GM21528 (cell line): Measurements from ENCODE around the gene DHH.

Source experiments
- ATAC-seq: cut with Tn5 transposase; IDR thresholded peaks from one replicate; pipeline ENCODE4 v1.9.1; 2021; ENCODE audit warnings: mild to moderate bottlenecking, moderate library complexity; ENCODE audit not compliant: unreplicated experiment, low FRiP score

The DHH gene

GRCh38 chr12:49051777-49052438 lies 42.7 kb downstream of the DHH start:
- ATAC-seq, result no peak

GRCh38 chr12:49051373-49051764 lies 43.2 kb downstream of the DHH start:
- ATAC-seq, result no peak

GRCh38 chr12:49050507-49051372 lies 43.9 kb downstream of the DHH start:
- no peak for ATAC-seq

GRCh38 chr12:49049566-49050224 lies 44.9 kb downstream of the DHH start:
- no peak for ATAC-seq

GRCh38 chr12:49048953-49049352 lies 45.6 kb downstream of the DHH start:
- no peak for ATAC-seq

GRCh38 chr12:49046129-49046895 lies 48.3 kb downstream of the DHH start:
- no peak for ATAC-seq

GRCh38 chr12:49044660-49045059 lies 49.9 kb downstream of the DHH start:
- ATAC-seq, result no peak

- ATAC-seq, result no peak
These were observed 50.7 kb downstream of the DHH start for GRCh38 chr12:49043856-49044258.

- ATAC-seq, result no peak
These were observed 51.4 kb downstream of the DHH start for GRCh38 chr12:49043241-49043640.

- no peak for ATAC-seq
These were observed 52.6 kb downstream of the DHH start for GRCh38 chr12:49041881-49042484.

GRCh38 chr12:49041036-49041880 lies 53.3 kb downstream of the DHH start:
- ATAC-seq, result no peak

- no peak for ATAC-seq
These were observed 54.2 kb downstream of the DHH start for GRCh38 chr12:49040364-49040855.

- ATAC-seq, result no peak
These were observed 54.9 kb downstream of the DHH start for GRCh38 chr12:49039421-49040363.

GRCh38 chr12:49038291-49038955 lies 56.2 kb downstream of the DHH start:
- ATAC-seq, result no peak

GRCh38 chr12:49037947-49038237 lies 56.7 kb downstream of the DHH start:
- ATAC-seq, result no peak

- ATAC-seq, result no peak
These were observed 57.3 kb downstream of the DHH start for GRCh38 chr12:49037111-49037946.
